Calu3 (cell line): ENCODE measurements around the gene TEX264. TPM values are rescaled to one million over a fixed set of nuclear protein-coding genes. Genes with fewer than 3 reads are reported as not detected.

Experiments
- BruUV-seq: library from RNA; stranded (reverse); fragments of 400-500 nt; replicated peaks from 2 replicates; lab custom pipeline; 2021; lab: Mats Ljungman, UMichigan
- CTCF ChIA-PET: fragments of 300-600 bp; sonication (Branson Sonifier 250); formaldehyde crosslinking; loops from one replicate; lab custom pipeline; 2022; ENCODE audit warnings: antibody characterized with exemption; lab: Charles Lee
- DNase-seq: peaks from one replicate; pipeline ENCODE4 v3.0.0; 2022
- H3K27ac Mint-ChIP-seq: one replicate; pipeline ENCODE4 v1.8.0; 2022; ENCODE audit warnings: mixed read lengths; ENCODE audit not compliant: unreplicated experiment
- H3K27me3 Mint-ChIP-seq: one replicate; pipeline ENCODE4 v1.8.0; 2022; ENCODE audit warnings: mixed read lengths; ENCODE audit not compliant: unreplicated experiment
- H3K36me3 Mint-ChIP-seq: one replicate; pipeline ENCODE4 v1.8.0; 2022; ENCODE audit warnings: mild to moderate bottlenecking, moderate library complexity, mixed read lengths; ENCODE audit not compliant: insufficient read depth, unreplicated experiment
- H3K4me1 Mint-ChIP-seq: one replicate; pipeline ENCODE4 v1.8.0; 2022; ENCODE audit warnings: mild to moderate bottlenecking, low read depth, mixed read lengths; ENCODE audit not compliant: unreplicated experiment
- H3K4me3 Mint-ChIP-seq: one replicate; pipeline ENCODE4 v1.8.0; 2022; ENCODE audit warnings: mild to moderate bottlenecking, low read depth, moderate library complexity, mixed read lengths; ENCODE audit not compliant: unreplicated experiment
- H3K9me3 Mint-ChIP-seq: one replicate; pipeline ENCODE4 v1.8.0; 2022; ENCODE audit warnings: low read depth, mixed read lengths; ENCODE audit not compliant: unreplicated experiment
- CTCF ChIP-seq: fragments of 200-600 bp; IDR thresholded peaks from one replicate; pipeline ENCODE4 v1.8.0; 2022; ENCODE audit warnings: antibody characterized with exemption; ENCODE audit not compliant: unreplicated experiment
- intact Hi-C: fragments of 100-400 bp; cut with micrococcal nuclease; formaldehyde crosslinking; loops from one replicate; pipeline ENCODE4 v1.10.0; 2022; ENCODE audit not compliant: unreplicated experiment
- total RNA-seq: library from RNA; stranded (reverse); gene quantifications from 2 replicates; pipeline ENCODE4 v1.2.3, GENCODE V29; 2022

TEX264 gene
- total RNA-seq, 1 experiment from 2014 or later: 37.0 TPM

GRCh38 chr3:51673181-51673801 lies 2.2 kb downstream of the TEX264 start:
- Mint-ChIP-seq H3K36me3 (peaks cover 21% of the 10 kb centered on the region), H3K9me3 (no peaks in the 10 kb centered on the region), H3K27ac (no peak overlapping the region), H3K27me3 (no peaks in the 10 kb centered on the region), H3K4me3 (no peak overlapping the region), H3K4me1 (peaks cover 24% of the 10 kb centered on the region)
- DNase-seq: no peak
- no TSS peak for BruUV-seq
- intact Hi-C loops: no loop called here
- CTCF ChIA-PET: interaction anchor here (1.7 to 2.9 kb wide), 3 partner anchors 9 to 174 kb away, joined by 5 to 20 read pairs (median 8); partner anchors contain the start of gene DCAF1
- no peak for TF ChIP-seq CTCF

- BruUV-seq: no TSS peak
These were observed 3.0 kb downstream of the TEX264 start for GRCh38 chr3:51673802-51674654.

GRCh38 chr3:51675201-51675611 lies 4.2 kb downstream of the TEX264 start:
- Mint-ChIP-seq H3K27me3 (no peaks in the 10 kb centered on the region), H3K4me3 (no peak overlapping the region), H3K36me3 (peaks cover 16% of the 10 kb centered on the region), H3K9me3 (no peaks in the 10 kb centered on the region), H3K4me1 (peaks cover 9% of the 10 kb centered on the region), H3K27ac (no peak overlapping the region)
- CTCF ChIA-PET: interaction anchor here (0.8 to 2.5 kb wide), 3 partner anchors 17 to 175 kb away, joined by 3 to 5 read pairs (median 3); no protein-coding TSS in a partner anchor
- TF ChIP-seq CTCF: no peak
- DNase-seq: no peak
- intact Hi-C loops: no loop called here
- no TSS peak for BruUV-seq

More at GRCh38 chr3:51673802-51674654, 3.0 kb downstream of the TEX264 start:
- Mint-ChIP-seq H3K27me3 (no peaks in the 10 kb centered on the region), H3K9me3 (no peaks in the 10 kb centered on the region), H3K27ac (no peak overlapping the region), H3K4me1 (peaks cover 17% of the 10 kb centered on the region), H3K36me3 (peaks cover 21% of the 10 kb centered on the region), H3K4me3 (no peak overlapping the region)
- DNase-seq: no peak
- CTCF ChIA-PET: interaction anchor here (2.5 to 2.9 kb wide), 2 partner anchors 8 to 172 kb away, joined by 5 to 20 read pairs; no protein-coding TSS in a partner anchor
- no peak for TF ChIP-seq CTCF
- intact Hi-C loops: no loop called here

GRCh38 chr3:51676102-51676640 lies 5.1 kb downstream of the TEX264 start:
- Mint-ChIP-seq H3K27ac (no peak overlapping the region), H3K4me3 (no peak overlapping the region), H3K27me3 (no peaks in the 10 kb centered on the region), H3K9me3 (no peaks in the 10 kb centered on the region), H3K4me1 (peaks cover 14% of the 10 kb centered on the region), H3K36me3 (peaks cover 10% of the 10 kb centered on the region)
- TF ChIP-seq CTCF: no peak
- CTCF ChIA-PET: interaction anchor here (1.1 to 2.5 kb wide), 2 partner anchors 174 to 175 kb away, joined by 3 to 5 read pairs; no protein-coding TSS in a partner anchor
- no TSS peak for BruUV-seq
- intact Hi-C loops: no loop called here
- DNase-seq: no peak
